ENCODE data around the gene PPP2R2D.
A peak's percentile ranks its signal among the peaks of the same experiment; 100 is the strongest.
"Not testable (repeated sequence)": the region's sequence is repeated elsewhere in the genome, so short reads cannot be mapped to it uniquely, and the experiment has no call there.

Gene PPP2R2D

GRCh38 chr10:131946321-131946751, 45.5 kb downstream of the PPP2R2D start:
- DNase-seq: no peak

GRCh38 chr10:131946880-131947279, 46.1 kb downstream of the PPP2R2D start:
- DNase-seq: no peak

- no peak for DNase-seq
Observed at GRCh38 chr10:131947631-131948347, 47.0 kb downstream of the PPP2R2D start.

- DNase-seq: no peak
Observed at GRCh38 chr10:131948501-131948900, 47.7 kb downstream of the PPP2R2D start.

- no peak for DNase-seq
Observed at GRCh38 chr10:131949041-131949862, 48.4 kb downstream of the PPP2R2D start.

GRCh38 chr10:131949908-131950307, 49.1 kb downstream of the PPP2R2D start:
- not testable (repeated sequence) for DNase-seq

GRCh38 chr10:131954356-131954965, 53.7 kb downstream of the PPP2R2D start:
- no peak for DNase-seq

GRCh38 chr10:131955591-131956340, 55.0 kb downstream of the PPP2R2D start:
- DNase-seq: no peak

- DNase-seq: no peak
Observed at GRCh38 chr10:131959841-131960240, 59.0 kb downstream of the PPP2R2D start.

GRCh38 chr10:131960631-131961046, 59.8 kb downstream of the PPP2R2D start:
- no peak for DNase-seq

GRCh38 chr10:131961047-131961776, 60.4 kb downstream of the PPP2R2D start:
- no peak for DNase-seq

- peak in 4 of 56 donors; percentile 24 to 41 (median 37) for DNase-seq
Observed at GRCh38 chr10:131961777-131962662, 61.2 kb downstream of the PPP2R2D start.

GRCh38 chr10:131963350-131963749, 62.5 kb downstream of the PPP2R2D start:
- no peak for DNase-seq

- peak in 8 of 56 donors; percentile 19 to 45 (median 27) for DNase-seq
Observed at GRCh38 chr10:131963811-131964210, 63.0 kb downstream of the PPP2R2D start.

- DNase-seq: no peak
Observed at GRCh38 chr10:131964298-131964697, 63.5 kb downstream of the PPP2R2D start.

GRCh38 chr10:131968949-131969348, 68.1 kb downstream of the PPP2R2D start:
- no peak for DNase-seq

- no peak for DNase-seq
Observed at GRCh38 chr10:131970946-131971345, 70.1 kb downstream of the PPP2R2D start.

GRCh38 chr10:131971591-131971990, 70.8 kb downstream of the PPP2R2D start:
- no peak for DNase-seq

GRCh38 chr10:131972474-131973071, 71.8 kb downstream of the PPP2R2D start:
- peak in 9 of 56 donors; percentile 21 to 50 (median 29) for DNase-seq
